HG03060 (cell line): ENCODE data around the gene DUSP15.
"Not testable (repeated sequence)": the region's sequence is repeated elsewhere in the genome, so short reads cannot be mapped to it uniquely, and the experiment has no call there.

ENCODE experiments used
- ATAC-seq: cut with Tn5 transposase; IDR thresholded peaks from one replicate; pipeline ENCODE4 v1.9.1; 2021; ENCODE audit warnings: low read depth, moderate number of reproducible peaks; ENCODE audit not compliant: unreplicated experiment

Gene DUSP15

GRCh38 chr20:31826074-31826473 is 44.3 kb downstream of the DUSP15 start:
- ATAC-seq: no peak

GRCh38 chr20:31824554-31825313 is 45.6 kb downstream of the DUSP15 start:
- ATAC-seq: no peak

GRCh38 chr20:31824125-31824485 is 46.2 kb downstream of the DUSP15 start:
- ATAC-seq: no peak

GRCh38 chr20:31823360-31824124 is 46.8 kb downstream of the DUSP15 start:
- no peak for ATAC-seq

GRCh38 chr20:31822421-31823330 is 47.7 kb downstream of the DUSP15 start:
- ATAC-seq: no peak

- ATAC-seq: no peak
Observed at GRCh38 chr20:31821427-31821826, 48.9 kb downstream of the DUSP15 start.

- no peak for ATAC-seq
Observed at GRCh38 chr20:31820228-31820627, 50.1 kb downstream of the DUSP15 start.

- no peak for ATAC-seq
Observed at GRCh38 chr20:31819083-31819784, 51.1 kb downstream of the DUSP15 start, which contains the start of gene MYLK2. MYLK2 (plus strand) TSS chr20:31819356; CDS start chr20:31819581, 225 bp downstream.

GRCh38 chr20:31818376-31818908 is 51.9 kb downstream of the DUSP15 start:
- no peak for ATAC-seq

- no peak for ATAC-seq
Observed at GRCh38 chr20:31817461-31817860, 52.9 kb downstream of the DUSP15 start.

GRCh38 chr20:31816221-31816620 is 54.1 kb downstream of the DUSP15 start:
- no peak for ATAC-seq

GRCh38 chr20:31815408-31816188 is 54.7 kb downstream of the DUSP15 start:
- no peak for ATAC-seq

- ATAC-seq: not testable (repeated sequence)
Observed at GRCh38 chr20:31814142-31814541, 56.2 kb downstream of the DUSP15 start.

- no peak for ATAC-seq
Observed at GRCh38 chr20:31813611-31814010, 56.7 kb downstream of the DUSP15 start.

GRCh38 chr20:31811796-31812728 is 58.3 kb downstream of the DUSP15 start:
- ATAC-seq: no peak

GRCh38 chr20:31811198-31811597 is 59.1 kb downstream of the DUSP15 start:
- no peak for ATAC-seq
